ENCODE results near the gene ZNF74. TPM values are rescaled to one million over a fixed set of nuclear protein-coding genes. Genes with fewer than 3 reads are reported as not detected.
A peak's percentile ranks its signal among the peaks of the same experiment; 100 is the strongest.
"Not testable (repeated sequence)": the region's sequence is repeated elsewhere in the genome, so short reads cannot be mapped to it uniquely, and the experiment has no call there.

The ZNF74 gene
- total RNA-seq (12.6 TPM), polyA plus RNA-seq (ENCODE audit: insufficient read depth in 1 of 8, insufficient read length in 8 of 8, low replicate concordance in 1 of 8) (10 to 100 TPM; 11.7 to 24.4 (median 16.9) TPM)
- long read RNA-seq, donor 1, partial matches to known transcripts: 0 of 5 reads
- long read RNA-seq, donor 1, other reads (novel, unspliced or antisense): 0 of 5 reads
- long read RNA-seq, donor 2, partial matches to known transcripts: 0 of 1 reads
- long read RNA-seq, donor 2, other reads (novel, unspliced or antisense): 0 of 1 reads
- long read RNA-seq, donor 3, partial matches to known transcripts: 0 of 5 reads
- long read RNA-seq, donor 3, other reads (novel, unspliced or antisense): 0 of 5 reads
- long read RNA-seq, donor 4, partial matches to known transcripts: 0 of 2 reads
- long read RNA-seq, donor 4, other reads (novel, unspliced or antisense): 0 of 2 reads
- long read RNA-seq, donor 5, transcript ZNF74-202 (5 exons, 3,159 nt): major isoform, 10 of 11 reads
- long read RNA-seq, donor 5, partial matches to known transcripts: 0 of 11 reads
- long read RNA-seq, donor 5, other reads (novel, unspliced or antisense): 0 of 11 reads
- long read RNA-seq, donor 6, partial matches to known transcripts: 0 of 4 reads
- long read RNA-seq, donor 6, other reads (novel, unspliced or antisense): 0 of 4 reads
- long read RNA-seq, donor 7, partial matches to known transcripts: 9 of 15 reads
- long read RNA-seq, donor 7, other reads (novel, unspliced or antisense): 0 of 15 reads
- long read RNA-seq, donor 8, partial matches to known transcripts: 0 of 1 reads
- long read RNA-seq, donor 8, other reads (novel, unspliced or antisense): 0 of 1 reads
- long read RNA-seq, donor 9, partial matches to known transcripts: 8 of 9 reads
- long read RNA-seq, donor 9, other reads (novel, unspliced or antisense): 0 of 9 reads
- long read RNA-seq, donor 10: 0 reads
- long read RNA-seq, donor 11: 0 reads

GRCh38 chr22:20393705-20394476, at the start of gene ZNF74:
ZNF74 (plus strand) TSS chr22:20394151; CDS start chr22:20394629, 478 bp downstream.
- Histone ChIP-seq H3K4me3 (ENCODE audit: low read length) (peak within 1 kb of the TSS; percentile 91), H3K27me3 (ENCODE audit: control insufficient read depth, insufficient read depth, low read length) (no peaks in the 10 kb centered on the region), H3K9me3 (replicated peaks; ENCODE audit: control insufficient read depth, low read depth, low read length) (no peaks in the 10 kb centered on the region), H3K36me3 (ENCODE audit: control insufficient read depth, insufficient read depth, low read length) (peaks cover 3% of the 10 kb centered on the region), H3K27ac (ENCODE audit: low read length) (peak within 1 kb of the TSS; percentile 91), H3K4me1 (ENCODE audit: control insufficient read depth, insufficient read depth, low read length) (peaks cover 22% of the 10 kb centered on the region)
- WGBS (ENCODE audit: insufficient coverage): 1% methylated on average over 68 of the region's 71 CpGs
- peak; percentile 97 for DNase-seq

DNA sequence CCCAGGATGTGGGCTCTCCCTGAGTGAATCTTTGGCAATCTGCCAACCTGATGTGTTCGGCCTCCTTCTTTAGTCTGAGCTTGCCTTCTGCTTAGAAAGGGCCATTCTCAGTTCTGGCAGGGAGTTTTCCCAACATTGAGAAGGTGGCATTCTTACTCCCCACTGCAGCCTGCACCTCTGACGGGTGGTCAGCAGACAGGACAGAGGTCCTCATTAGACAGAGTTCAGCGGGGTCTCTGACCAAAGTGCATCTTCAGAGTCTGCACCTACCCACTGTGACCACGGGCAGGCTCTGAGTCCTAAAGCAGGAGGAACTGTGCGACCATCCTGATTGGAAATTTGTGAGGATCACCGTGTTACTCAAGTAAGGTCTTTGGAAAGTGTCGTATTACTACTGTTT, 47.4 kb upstream of the ZNF74 start:
- WGBS (ENCODE audit: insufficient coverage): no CpG with 5 or more reads among the region's 7 CpGs
- not testable (repeated sequence) for DNase-seq; H3K9me3 ChIP-seq (replicated peaks; ENCODE audit: control insufficient read depth, low read depth, low read length); H3K27ac ChIP-seq (ENCODE audit: low read length); H3K36me3 ChIP-seq (ENCODE audit: control insufficient read depth, insufficient read depth, low read length); H3K4me1 ChIP-seq (ENCODE audit: control insufficient read depth, insufficient read depth, low read length); H3K4me3 ChIP-seq (ENCODE audit: low read length); H3K27me3 ChIP-seq (ENCODE audit: control insufficient read depth, insufficient read depth, low read length)

DNA sequence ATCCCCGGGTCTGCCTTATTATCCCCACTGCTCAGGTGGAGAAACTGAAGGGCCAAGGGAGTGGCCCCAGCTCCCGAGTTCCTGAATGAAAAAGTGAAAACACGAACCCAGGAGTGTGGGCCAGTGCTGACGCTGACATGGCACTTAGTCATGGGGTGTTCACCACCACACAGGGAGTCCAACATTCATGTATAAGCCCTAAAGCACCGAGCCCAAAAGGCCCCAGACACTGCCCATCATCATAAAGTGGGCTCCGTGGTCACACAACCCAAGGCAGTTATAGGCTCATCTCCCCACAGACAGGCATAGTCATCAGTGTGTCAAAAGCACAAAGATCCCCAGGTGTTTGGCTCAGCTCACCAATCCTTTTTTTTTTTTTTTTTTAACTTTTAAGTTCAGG, 41.4 kb upstream of the ZNF74 start:
- H3K9me3 ChIP-seq (replicated peaks; ENCODE audit: control insufficient read depth, low read depth, low read length); H3K4me1 ChIP-seq (ENCODE audit: control insufficient read depth, insufficient read depth, low read length); H3K4me3 ChIP-seq (ENCODE audit: low read length); H3K27ac ChIP-seq (ENCODE audit: low read length); DNase-seq; H3K36me3 ChIP-seq (ENCODE audit: control insufficient read depth, insufficient read depth, low read length); H3K27me3 ChIP-seq (ENCODE audit: control insufficient read depth, insufficient read depth, low read length): not testable (repeated sequence)
- WGBS (ENCODE audit: insufficient coverage): 79% methylated on average over 2 of the region's 6 CpGs

DNA sequence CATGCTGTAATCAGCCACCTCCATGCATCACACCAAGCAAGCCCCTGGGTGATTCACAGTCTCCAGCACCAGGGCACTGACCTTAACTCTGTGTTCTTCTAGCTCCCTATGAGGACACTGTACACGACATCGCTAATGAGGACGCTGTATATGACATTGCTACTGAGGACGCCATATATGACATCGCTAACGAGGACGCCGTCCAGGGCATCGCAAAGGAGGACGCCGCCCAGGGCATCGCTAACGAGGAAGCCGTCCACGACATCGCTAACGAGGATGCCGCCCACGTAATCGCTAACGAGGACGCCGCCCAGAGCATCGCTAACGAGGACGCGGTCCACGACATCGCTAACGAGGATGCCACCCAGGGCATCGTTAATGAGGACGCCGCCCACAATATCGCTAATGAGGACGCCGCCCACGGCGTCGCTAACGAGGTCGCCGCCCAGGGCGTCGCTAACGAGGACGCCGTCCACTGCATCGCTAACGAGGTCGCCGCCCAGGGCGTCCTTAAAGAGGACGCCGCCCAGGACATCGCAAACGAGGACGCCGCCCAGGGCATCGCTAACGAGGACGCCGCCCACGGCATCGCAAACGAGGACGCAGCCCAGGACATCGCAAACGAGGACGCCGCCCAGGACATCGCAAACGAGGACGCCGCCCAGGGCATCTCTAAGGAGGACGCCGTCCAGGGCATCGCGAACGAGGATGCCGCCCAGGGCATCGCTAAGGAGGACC, 39.5 kb upstream of the ZNF74 start:
- Histone ChIP-seq H3K9me3 (replicated peaks; ENCODE audit: control insufficient read depth, low read depth, low read length) (no peaks in the 10 kb centered on the region), H3K27ac (ENCODE audit: low read length) (no peak overlapping the region), H3K36me3 (ENCODE audit: control insufficient read depth, insufficient read depth, low read length) (no peaks in the 10 kb centered on the region), H3K4me3 (ENCODE audit: low read length) (no peak overlapping the region), H3K4me1 (ENCODE audit: control insufficient read depth, insufficient read depth, low read length) (no peaks in the 10 kb centered on the region), H3K27me3 (ENCODE audit: control insufficient read depth, insufficient read depth, low read length) (no peaks in the 10 kb centered on the region)
- no peak for DNase-seq
- WGBS (ENCODE audit: insufficient coverage): 91% methylated on average over 61 of the region's 81 CpGs

DNA sequence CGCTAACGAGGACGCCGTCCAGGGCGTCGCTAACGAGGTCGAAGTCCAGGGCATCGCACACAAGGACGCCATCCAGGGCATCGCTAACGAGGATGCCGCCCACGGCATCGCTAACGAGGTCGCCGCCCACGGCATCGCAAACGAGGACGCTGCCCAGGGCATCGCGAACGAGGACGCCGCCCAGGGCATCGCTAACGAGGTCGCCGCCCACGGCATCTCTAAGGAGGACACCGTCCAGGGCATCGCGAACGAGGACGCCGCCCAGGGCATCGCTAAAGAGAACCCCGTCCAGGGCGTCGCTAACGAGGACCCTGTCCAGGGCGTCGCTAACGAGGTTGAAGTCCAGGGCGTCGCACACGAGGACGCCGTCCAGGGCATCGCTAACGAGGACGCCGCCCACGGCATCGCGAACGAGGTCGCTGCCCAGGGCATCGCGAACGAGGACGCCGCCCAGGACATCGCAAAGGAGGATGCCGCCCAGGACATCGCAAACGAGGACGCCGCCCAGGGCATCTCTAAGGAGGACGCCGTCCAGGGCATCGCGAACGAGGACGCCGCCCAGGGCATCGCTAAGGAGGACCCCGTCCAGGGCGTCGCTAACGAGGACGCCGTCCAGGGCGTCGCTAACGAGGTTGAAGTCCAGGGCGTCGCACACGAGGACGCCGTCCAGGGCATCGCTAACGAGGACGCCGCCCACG, 37.9 kb upstream of the ZNF74 start:
- not testable (repeated sequence) for H3K4me1 ChIP-seq (ENCODE audit: control insufficient read depth, insufficient read depth, low read length); H3K27me3 ChIP-seq (ENCODE audit: control insufficient read depth, insufficient read depth, low read length); H3K27ac ChIP-seq (ENCODE audit: low read length); H3K9me3 ChIP-seq (replicated peaks; ENCODE audit: control insufficient read depth, low read depth, low read length); H3K4me3 ChIP-seq (ENCODE audit: low read length); H3K36me3 ChIP-seq (ENCODE audit: control insufficient read depth, insufficient read depth, low read length); DNase-seq
- WGBS (ENCODE audit: insufficient coverage): 96% methylated on average over 65 of the region's 98 CpGs

DNA sequence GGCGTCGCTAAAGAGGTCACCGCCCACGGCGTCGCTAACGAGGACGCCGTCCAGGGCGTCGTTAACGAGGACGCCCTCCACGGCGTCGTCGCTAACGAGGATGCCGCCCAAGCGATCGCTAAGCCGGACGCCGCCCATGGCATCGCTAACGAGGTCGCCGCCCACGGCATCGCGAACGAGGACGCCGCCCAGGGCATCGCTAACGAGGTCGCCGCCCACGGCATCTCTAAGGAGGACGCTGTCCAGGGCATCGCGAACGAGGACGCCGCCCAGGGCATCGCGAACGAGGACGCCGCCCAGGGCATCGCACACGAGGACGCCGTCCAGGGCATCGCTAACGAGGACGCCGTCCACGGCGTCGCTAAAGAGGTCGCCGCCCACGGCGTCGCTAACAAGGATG, 37.0 kb upstream of the ZNF74 start:
- H3K4me1 ChIP-seq (ENCODE audit: control insufficient read depth, insufficient read depth, low read length); H3K36me3 ChIP-seq (ENCODE audit: control insufficient read depth, insufficient read depth, low read length); H3K4me3 ChIP-seq (ENCODE audit: low read length); H3K27ac ChIP-seq (ENCODE audit: low read length); H3K9me3 ChIP-seq (replicated peaks; ENCODE audit: control insufficient read depth, low read depth, low read length); DNase-seq; H3K27me3 ChIP-seq (ENCODE audit: control insufficient read depth, insufficient read depth, low read length): not testable (repeated sequence)
- 97% methylated on average over 6 of the region's 66 CpGs for WGBS (ENCODE audit: insufficient coverage)

- H3K27ac ChIP-seq (ENCODE audit: low read length); H3K4me1 ChIP-seq (ENCODE audit: control insufficient read depth, insufficient read depth, low read length); DNase-seq; H3K9me3 ChIP-seq (replicated peaks; ENCODE audit: control insufficient read depth, low read depth, low read length); H3K27me3 ChIP-seq (ENCODE audit: control insufficient read depth, insufficient read depth, low read length); H3K36me3 ChIP-seq (ENCODE audit: control insufficient read depth, insufficient read depth, low read length); H3K4me3 ChIP-seq (ENCODE audit: low read length): not testable (repeated sequence)
- WGBS (ENCODE audit: insufficient coverage): 97% methylated on average over 28 of the region's 70 CpGs
Observed at GRCh38 chr22:20357967-20358366, 36.0 kb upstream of the ZNF74 start.

DNA sequence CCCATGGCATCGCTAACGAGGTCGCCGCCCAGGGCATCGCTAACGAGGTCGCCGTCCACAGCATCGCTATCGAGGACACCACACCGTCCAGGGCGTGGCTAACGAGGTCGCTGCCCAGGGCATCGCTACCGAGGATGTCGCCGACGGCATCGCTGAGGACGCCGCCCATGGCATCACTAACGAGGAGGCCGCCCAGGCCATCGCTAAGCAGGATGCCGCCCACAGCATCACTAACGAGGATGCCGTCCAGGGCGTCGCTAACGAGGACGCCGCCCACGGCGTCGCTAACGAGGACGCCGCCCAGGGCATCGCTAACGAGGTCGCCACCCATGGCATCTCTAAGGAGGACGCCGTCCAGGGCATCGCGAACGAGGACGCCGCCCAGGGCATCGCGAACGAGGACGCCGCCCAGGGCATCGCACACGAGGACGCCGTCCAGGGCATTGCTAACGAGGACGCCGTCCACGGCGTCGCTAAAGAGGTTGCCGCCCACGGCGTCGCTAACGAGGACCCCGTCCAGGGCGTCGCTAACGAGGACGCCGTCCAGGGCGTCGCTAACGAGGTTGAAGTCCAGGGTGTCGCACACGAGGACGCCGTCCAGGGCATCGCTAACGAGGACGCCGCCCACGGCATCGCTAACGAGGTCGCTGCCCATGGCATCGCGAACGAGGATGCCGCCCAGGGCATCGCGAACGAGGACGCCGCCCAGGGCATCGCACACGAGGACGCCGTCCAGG, 35.3 kb upstream of the ZNF74 start:
- not testable (repeated sequence) for H3K4me3 ChIP-seq (ENCODE audit: low read length)
- WGBS (ENCODE audit: insufficient coverage): 93% methylated on average over 25 of the region's 103 CpGs

DNA sequence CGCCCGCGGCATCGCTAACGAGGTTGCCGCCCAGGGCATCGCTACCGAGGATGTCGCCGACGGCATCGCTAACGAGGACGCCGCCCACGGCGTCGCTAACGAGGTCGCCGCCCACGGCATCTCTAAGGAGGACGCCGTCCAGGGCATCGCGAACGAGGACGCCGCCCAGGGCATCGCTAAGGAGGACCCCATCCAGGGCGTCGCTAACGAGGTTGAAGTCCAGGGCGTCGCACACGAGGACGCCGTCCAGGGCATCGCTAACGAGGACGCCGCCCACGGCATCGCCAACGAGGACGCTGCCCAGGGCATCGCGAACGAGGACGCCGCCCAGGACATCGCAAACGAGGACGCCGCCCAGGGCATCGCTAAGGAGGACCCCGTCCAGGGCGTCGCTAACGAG, 33.7 kb upstream of the ZNF74 start:
- H3K36me3 ChIP-seq (ENCODE audit: control insufficient read depth, insufficient read depth, low read length); H3K27ac ChIP-seq (ENCODE audit: low read length); DNase-seq; H3K4me1 ChIP-seq (ENCODE audit: control insufficient read depth, insufficient read depth, low read length); H3K4me3 ChIP-seq (ENCODE audit: low read length); H3K27me3 ChIP-seq (ENCODE audit: control insufficient read depth, insufficient read depth, low read length); H3K9me3 ChIP-seq (replicated peaks; ENCODE audit: control insufficient read depth, low read depth, low read length): not testable (repeated sequence)
- WGBS (ENCODE audit: insufficient coverage): 94% methylated on average over 43 of the region's 60 CpGs

More for the DNA sequence above, 35.3 kb upstream of the ZNF74 start:
- H3K27me3 ChIP-seq (ENCODE audit: control insufficient read depth, insufficient read depth, low read length); DNase-seq; H3K36me3 ChIP-seq (ENCODE audit: control insufficient read depth, insufficient read depth, low read length); H3K9me3 ChIP-seq (replicated peaks; ENCODE audit: control insufficient read depth, low read depth, low read length); H3K27ac ChIP-seq (ENCODE audit: low read length); H3K4me1 ChIP-seq (ENCODE audit: control insufficient read depth, insufficient read depth, low read length): not testable (repeated sequence)

Data from muscle of leg (tissue), 16 donors.